Dendritic cell treated with granulocyte-macrophage colony-stimulating factor and Interleukin-4, amounts not matched to agents 40 ng/mL and 50 ng/mL, for 4 days (primary cell): ENCODE data around the gene EXO5.

ENCODE experiments used
- H3K27ac Mint-ChIP-seq: one replicate; pipeline ENCODE4 v1.8.0; 2022; ENCODE audit warnings: mild to moderate bottlenecking, mixed read lengths
- H3K27me3 Mint-ChIP-seq: one replicate; pipeline ENCODE4 v1.8.0; 2022; ENCODE audit warnings: mild to moderate bottlenecking, mixed read lengths
- H3K36me3 Mint-ChIP-seq: one replicate; pipeline ENCODE4 v1.8.0; 2022; ENCODE audit warnings: low read depth, mixed read lengths
- H3K4me1 Mint-ChIP-seq: one replicate; pipeline ENCODE4 v1.8.0; 2022; ENCODE audit warnings: low read depth, mixed read lengths
- H3K4me3 Mint-ChIP-seq: one replicate; pipeline ENCODE4 v1.8.0; 2022; ENCODE audit warnings: mild to moderate bottlenecking, moderate library complexity, mixed read lengths
- H3K9me3 Mint-ChIP-seq: one replicate; pipeline ENCODE4 v1.8.0; 2022; ENCODE audit warnings: mixed read lengths
- intact Hi-C: fragments of 100-400 bp; cut with micrococcal nuclease; formaldehyde crosslinking; loops from one replicate; pipeline ENCODE4 v1.15.0; 2022

EXO5 gene

DNA sequence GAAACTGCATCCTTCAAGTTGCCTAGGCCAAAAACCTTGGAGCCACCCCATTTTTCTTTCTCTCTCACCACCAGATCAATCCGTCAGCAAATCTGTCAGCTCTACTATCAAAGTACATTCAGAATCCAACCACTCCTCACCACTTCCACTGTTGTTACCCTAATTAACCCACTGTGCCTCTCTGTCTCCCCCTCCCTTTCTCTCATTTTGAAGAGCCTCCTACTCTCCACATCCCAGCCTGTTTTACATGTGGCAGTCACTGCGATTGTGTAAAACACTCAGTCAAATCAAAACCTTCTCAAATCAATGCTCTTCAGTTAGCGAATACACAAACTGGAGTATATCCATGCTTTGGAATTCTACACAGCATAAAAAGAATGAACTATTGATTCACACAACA, 55.9 kb downstream of the EXO5 start:
- intact Hi-C loops = no loop called here
- H3K4me1 Mint-ChIP-seq = peaks cover 9% of the 10 kb centered on the region
- no peak overlapping the region for H3K27ac Mint-ChIP-seq
- no peaks in the 10 kb centered on the region for H3K9me3 Mint-ChIP-seq
- no peak overlapping the region for H3K4me3 Mint-ChIP-seq
- H3K27me3 Mint-ChIP-seq = no peaks in the 10 kb centered on the region
- no peaks in the 10 kb centered on the region for H3K36me3 Mint-ChIP-seq

GRCh38 chr1:40564913-40565312, 56.3 kb downstream of the EXO5 start:
- Mint-ChIP-seq H3K4me1 (peaks cover 9% of the 10 kb centered on the region), H3K27me3 (no peaks in the 10 kb centered on the region), H3K36me3 (no peaks in the 10 kb centered on the region), H3K4me3 (no peak overlapping the region), H3K27ac (no peak overlapping the region), H3K9me3 (no peaks in the 10 kb centered on the region)
- intact Hi-C loops = no loop called here
